IPS-18c (cell line): ENCODE results near the gene ABCA7.

ENCODE experiments used
- H3K4me3 ChIP-seq: 2 replicates; pipeline ENCODE4 v1.7.0; 2013; ENCODE audit warnings: low read depth, mild to moderate bottlenecking, low read length, moderate library complexity; ENCODE audit not compliant: insufficient read depth
- H3K9me3 ChIP-seq: one replicate; pipeline ENCODE4 v1.6.1; 2013; ENCODE audit warnings: mild to moderate bottlenecking, low read length, moderate library complexity; ENCODE audit not compliant: control insufficient read depth, insufficient read depth

The ABCA7 gene

GRCh38 chr19:1072371-1073015 is 32.6 kb downstream of the ABCA7 start:
- Histone ChIP-seq H3K9me3 (no peaks in the 10 kb centered on the region), H3K4me3 (no peak overlapping the region)

GRCh38 chr19:1073063-1073955 is 33.4 kb downstream of the ABCA7 start:
- H3K9me3 ChIP-seq = no peaks in the 10 kb centered on the region
- H3K4me3 ChIP-seq = no peak overlapping the region

- no peak overlapping the region for H3K4me3 ChIP-seq
These were observed 34.1 kb downstream of the ABCA7 start for GRCh38 chr19:1073956-1074517.

GRCh38 chr19:1074544-1075283 is 34.8 kb downstream of the ABCA7 start:
- Histone ChIP-seq H3K4me3 (no peak overlapping the region), H3K9me3 (no peaks in the 10 kb centered on the region)

More at GRCh38 chr19:1073956-1074517, 34.1 kb downstream of the ABCA7 start:
- H3K9me3 ChIP-seq = no peaks in the 10 kb centered on the region

GRCh38 chr19:1076046-1076386 is 36.1 kb downstream of the ABCA7 start:
- H3K9me3 ChIP-seq = no peaks in the 10 kb centered on the region

GRCh38 chr19:1076951-1077350 is 37.0 kb downstream of the ABCA7 start:
- Histone ChIP-seq H3K9me3 (no peaks in the 10 kb centered on the region), H3K4me3 (no peak overlapping the region)

More at GRCh38 chr19:1076046-1076386, 36.1 kb downstream of the ABCA7 start:
- no peak overlapping the region for H3K4me3 ChIP-seq

GRCh38 chr19:1079566-1080111 is 39.7 kb downstream of the ABCA7 start:
- Histone ChIP-seq H3K9me3 (no peaks in the 10 kb centered on the region), H3K4me3 (no peak overlapping the region)

- Histone ChIP-seq H3K4me3 (no peak overlapping the region), H3K9me3 (no peaks in the 10 kb centered on the region)
These were observed 40.7 kb downstream of the ABCA7 start for GRCh38 chr19:1080360-1081161.

- Histone ChIP-seq H3K4me3 (peak overlapping the region; percentile 24; the same call in 1 of the 2 replicates), H3K9me3 (no peaks in the 10 kb centered on the region)
These were observed 41.6 kb downstream of the ABCA7 start for GRCh38 chr19:1081301-1082164.

- H3K4me3 ChIP-seq = peak overlapping the region; percentile 58; the same call in 1 of the 2 replicates
- no peaks in the 10 kb centered on the region for H3K9me3 ChIP-seq
These were observed 42.4 kb downstream of the ABCA7 start for GRCh38 chr19:1082165-1082927.

GRCh38 chr19:1082928-1083816 is 43.3 kb downstream of the ABCA7 start:
- Histone ChIP-seq H3K9me3 (no peaks in the 10 kb centered on the region), H3K4me3 (peak overlapping the region; percentile 40; the same call in 1 of the 2 replicates)

GRCh38 chr19:1084024-1084868 is 44.3 kb downstream of the ABCA7 start:
- no peak overlapping the region for H3K4me3 ChIP-seq
- H3K9me3 ChIP-seq = no peaks in the 10 kb centered on the region

GRCh38 chr19:1085053-1085658 is 45.2 kb downstream of the ABCA7 start:
- Histone ChIP-seq H3K4me3 (no peak overlapping the region), H3K9me3 (no peaks in the 10 kb centered on the region)
